Kidney (tissue), 14 donors: ENCODE data around the gene SLC1A1. TPM values are rescaled to one million over a fixed set of nuclear protein-coding genes. Genes with fewer than 3 reads are reported as not detected.
A peak's percentile ranks its signal among the peaks of the same experiment; 100 is the strongest.

ENCODE experiments used
- DNase-seq, 5 donors: peaks; one replicate each; pipeline ENCODE4 v3.0.0-alpha.2; 2013 to 2020
- FAIRE-seq: peaks from 2 replicates; lab custom pipeline; 2012; peaks lifted over from hg19 to GRCh38; lab: Jason Lieb, UNC
- H3K27ac ChIP-seq, 2 donors: one replicate each; pipeline ENCODE4 v1.7.0; 2013; ENCODE audit warnings: low read depth in 2 of 2, low read length in 2 of 2, inconsistent platforms in 1 of 2
- H3K27me3 ChIP-seq: one replicate; pipeline ENCODE4 v1.7.1; 2013; ENCODE audit warnings: low read length, inconsistent platforms; ENCODE audit not compliant: control insufficient read depth, insufficient read depth
- H3K36me3 ChIP-seq, 3 donors: one replicate each; pipeline versions ENCODE4 v1.7.0 to v1.7.1; 2013; ENCODE audit warnings: low read length in 3 of 3, control low read depth in 1 of 3, inconsistent platforms in 1 of 3; ENCODE audit not compliant: insufficient read depth in 3 of 3, control insufficient read depth in 2 of 3
- H3K4me1 ChIP-seq, 3 donors: one replicate each; pipeline versions ENCODE4 v1.7.0 to v1.7.1; 2013; ENCODE audit warnings: low read length in 3 of 3, inconsistent platforms in 1 of 3, low read depth in 1 of 3; ENCODE audit not compliant: control insufficient read depth in 2 of 3, insufficient read depth in 2 of 3
- H3K4me3 ChIP-seq, 3 donors: one replicate each; pipeline versions ENCODE4 v1.7.0 to v1.8.1; 2013; ENCODE audit warnings: low read length in 3 of 3, control low read depth in 1 of 3, inconsistent platforms in 1 of 3
- H3K9ac ChIP-seq, 3 donors: one replicate each; pipeline versions ENCODE4 v1.7.0 to v1.7.1; 2013; ENCODE audit warnings: low read length in 3 of 3, control low read depth in 1 of 3, inconsistent platforms in 1 of 3
- H3K9me3 ChIP-seq, 3 donors: one replicate each; pipeline versions ENCODE4 v1.7.0 to v1.7.1; 2013; ENCODE audit warnings: low read length in 3 of 3, control low read depth in 1 of 3, inconsistent platforms in 1 of 3; ENCODE audit not compliant: control insufficient read depth in 2 of 3, insufficient read depth in 1 of 3
- intact Hi-C: fragments of 100-400 bp; cut with DNase I; formaldehyde crosslinking; loops from one replicate; pipeline ENCODE4 v1.11.1; 2022
- polyA plus RNA-seq: library from polyadenylated mRNA; stranded (reverse); fragments of 350-450 nt; fragmentation: Illumina TruSeq; extraction: RNeasy Lipid Tissue Mini Kit (QIAGEN cat#74804); gene quantifications from one replicate; pipeline ENCODE4 v1.2.3, GENCODE V29; 2014; ENCODE audit warnings: low read depth, low replicate concordance; ENCODE audit not compliant: insufficient read depth
- total RNA-seq: library from RNA; stranded (reverse); fragmentation: NEBNext Ultra II Directional; extraction: Animal tissue kit (Norgen Biotek cat#: 25700); gene quantifications from one replicate; pipeline ENCODE4 v1.2.1, GENCODE V29; 2021
- TF ChIP-seq, protein P1 (sequence below): IDR thresholded peaks from 3 replicates; pipeline ENCODE4 v1.5.1; 2012; ENCODE audit warnings: mild to moderate bottlenecking, moderate library complexity, borderline replicate concordance; ENCODE audit not compliant: insufficient read depth; ENCODE audit errors: extremely low read depth
- donor health status: control.
- donor health status: control.
- donor health status: control.
- donor health status: control.
- donor health status: control.
- donor health status: DM: yes; HTN: yes; CAD: no.
- donor health status: Normal renal cell carcinoma (clear cell type).

The SLC1A1 gene
- total and polyA plus RNA-seq, 2 donors from 2014 or later: 19.0 to 19.6 TPM

DNA sequence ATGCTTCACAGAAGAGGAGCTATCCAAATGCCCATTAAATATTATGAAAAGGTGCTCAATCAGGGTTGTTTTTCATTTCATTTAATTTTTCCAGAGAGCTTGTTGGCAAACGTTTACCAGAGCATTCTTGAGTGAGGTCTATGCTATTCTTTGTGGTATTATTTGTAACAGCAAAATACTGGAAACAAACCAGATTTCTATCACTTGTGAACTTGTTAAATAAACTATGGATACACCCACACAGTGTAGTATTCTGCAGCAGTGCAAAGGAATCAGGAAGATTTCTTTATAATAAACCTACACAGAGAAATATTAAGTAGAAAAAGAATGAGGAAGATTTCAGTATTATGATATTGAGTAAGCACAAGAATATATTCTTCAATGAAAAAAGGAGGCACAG lies 15.0 kb upstream of the SLC1A1 start:
- no peaks in the 10 kb centered on the region for H3K9me3 ChIP-seq
- H3K27me3 ChIP-seq: no peaks in the 10 kb centered on the region
- intact Hi-C loops: no loop called here
- FAIRE-seq (no peak), DNase-seq (no peak)
- H3K36me3 ChIP-seq: no peaks in the 10 kb centered on the region
- no peaks in the 10 kb centered on the region for H3K4me1 ChIP-seq
- H3K27ac ChIP-seq: no peak overlapping the region
- TF ChIP-seq, protein P1, sequence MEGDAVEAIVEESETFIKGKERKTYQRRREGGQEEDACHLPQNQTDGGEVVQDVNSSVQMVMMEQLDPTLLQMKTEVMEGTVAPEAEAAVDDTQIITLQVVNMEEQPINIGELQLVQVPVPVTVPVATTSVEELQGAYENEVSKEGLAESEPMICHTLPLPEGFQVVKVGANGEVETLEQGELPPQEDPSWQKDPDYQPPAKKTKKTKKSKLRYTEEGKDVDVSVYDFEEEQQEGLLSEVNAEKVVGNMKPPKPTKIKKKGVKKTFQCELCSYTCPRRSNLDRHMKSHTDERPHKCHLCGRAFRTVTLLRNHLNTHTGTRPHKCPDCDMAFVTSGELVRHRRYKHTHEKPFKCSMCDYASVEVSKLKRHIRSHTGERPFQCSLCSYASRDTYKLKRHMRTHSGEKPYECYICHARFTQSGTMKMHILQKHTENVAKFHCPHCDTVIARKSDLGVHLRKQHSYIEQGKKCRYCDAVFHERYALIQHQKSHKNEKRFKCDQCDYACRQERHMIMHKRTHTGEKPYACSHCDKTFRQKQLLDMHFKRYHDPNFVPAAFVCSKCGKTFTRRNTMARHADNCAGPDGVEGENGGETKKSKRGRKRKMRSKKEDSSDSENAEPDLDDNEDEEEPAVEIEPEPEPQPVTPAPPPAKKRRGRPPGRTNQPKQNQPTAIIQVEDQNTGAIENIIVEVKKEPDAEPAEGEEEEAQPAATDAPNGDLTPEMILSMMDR: no peak
- no peak overlapping the region for H3K4me3 ChIP-seq
- no peak overlapping the region for H3K9ac ChIP-seq

DNA sequence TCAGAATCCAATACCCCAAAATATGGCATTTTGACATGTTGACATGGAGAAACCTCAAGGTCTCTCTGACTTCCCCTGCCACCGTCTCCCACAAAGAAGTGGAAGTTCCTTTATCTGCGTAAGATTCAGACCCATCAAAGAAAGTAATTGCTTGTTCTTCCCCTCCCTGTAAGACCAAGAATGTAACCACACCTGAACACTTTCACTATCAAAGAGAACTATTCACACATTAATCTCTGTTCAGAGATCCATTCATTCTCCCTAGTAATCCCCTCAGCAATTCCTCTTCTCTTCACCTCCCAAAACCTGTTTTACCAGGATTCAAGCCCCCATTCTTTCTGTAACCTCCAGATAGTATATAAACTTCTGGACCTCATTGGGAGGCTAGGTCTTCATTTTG lies 4.1 kb upstream of the SLC1A1 start:
- H3K4me3 ChIP-seq: no peak overlapping the region
- H3K9me3 ChIP-seq: no peaks in the 10 kb centered on the region
- H3K9ac ChIP-seq: no peak overlapping the region
- H3K27ac ChIP-seq: no peak overlapping the region
- FAIRE-seq (no peak), DNase-seq (no peak)
- intact Hi-C loops: no loop called here
- H3K27me3 ChIP-seq: no peaks in the 10 kb centered on the region
- no peaks in the 10 kb centered on the region for H3K4me1 ChIP-seq
- TF ChIP-seq, protein P1: no peak
- no peaks in the 10 kb centered on the region for H3K36me3 ChIP-seq

DNA sequence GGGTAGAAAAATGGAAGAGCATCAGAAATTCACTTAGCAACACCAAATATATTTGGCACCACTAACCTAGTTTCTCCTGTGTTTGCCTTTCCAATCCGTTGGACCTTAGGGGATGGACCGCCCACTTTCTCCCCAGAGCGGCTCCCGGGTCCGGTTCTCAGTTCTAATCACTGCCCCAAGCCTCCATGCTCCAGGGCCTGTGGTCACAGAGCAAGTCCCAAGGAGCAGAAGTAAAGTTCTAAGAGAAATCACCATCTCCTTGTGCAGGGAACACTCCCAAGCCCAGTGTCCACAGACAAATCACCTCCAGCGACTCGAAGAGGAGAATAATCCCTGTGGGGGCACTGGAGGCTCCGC lies 728 bp upstream of the SLC1A1 start:
- intact Hi-C loops: no loop called here
- FAIRE-seq: no peak
- H3K27me3 ChIP-seq: no peaks in the 10 kb centered on the region
- peak overlapping the region; percentile 2 to 88 (median 31) for H3K9ac ChIP-seq
- DNase-seq: peak in 1 of 5 donors; percentile 47
- no peaks in the 10 kb centered on the region for H3K9me3 ChIP-seq
- H3K4me3 ChIP-seq: peak overlapping the region; percentile 63 to 89 (median 70)
- TF ChIP-seq, protein P1: no peak
- peak overlapping the region; percentile 57 to 79 for H3K27ac ChIP-seq
- H3K36me3 ChIP-seq: no peaks in the 10 kb centered on the region
- no peaks in the 10 kb centered on the region for H3K4me1 ChIP-seq
